H1 (cell line): ENCODE results near the gene FADS2. TPM values are rescaled to one million over a fixed set of nuclear protein-coding genes. Genes with fewer than 3 reads are reported as not detected.
A peak's percentile ranks its signal among the peaks of the same experiment; 100 is the strongest.

Source experiments
- CHD7 ChIP-seq: fragments of 300-600 bp; sonication (generic); IDR thresholded peaks from 2 replicates; pipeline ENCODE4 v1.7.1; 2012; ENCODE audit warnings: low read length, moderate library complexity, mild to moderate bottlenecking, inconsistent platforms; ENCODE audit not compliant: insufficient replicate concordance
- FOSL1 ChIP-seq: IDR thresholded peaks from 2 replicates; pipeline ENCODE4 v1.6.1; 2011; ENCODE audit warnings: mild to moderate bottlenecking, low read depth, low read length, moderate library complexity; ENCODE audit not compliant: insufficient read depth
- KDM4A ChIP-seq: IDR thresholded peaks from one replicate; pipeline ENCODE4 v1.7.1; 2012; ENCODE audit warnings: low read depth, mild to moderate bottlenecking, moderate library complexity, low read length, inconsistent platforms; ENCODE audit not compliant: severe bottlenecking
- POLR2AphosphoS5 ChIP-seq: IDR thresholded peaks from 2 replicates; pipeline ENCODE4 v1.6.1; 2011; ENCODE audit warnings: low read depth, low read length
- POU5F1 ChIP-seq: IDR thresholded peaks from 2 replicates; pipeline ENCODE4 v1.6.1; 2011; ENCODE audit warnings: low read depth, mild to moderate bottlenecking, low read length, moderate library complexity
- RBBP5 ChIP-seq: IDR thresholded peaks from 2 replicates; pipeline ENCODE4 v1.7.1; 2012; ENCODE audit warnings: low read depth, mild to moderate bottlenecking, inconsistent platforms, low read length, moderate library complexity, borderline replicate concordance
- RNF2 ChIP-seq: fragments of 200-900, 300-1000 bp; sonication (generic); IDR thresholded peaks from 2 replicates; pipeline ENCODE4 v1.7.1; 2016; ENCODE audit warnings: borderline replicate concordance, low read depth, mild to moderate bottlenecking, antibody characterized with exemption, low read length; ENCODE audit not compliant: poor library complexity, severe bottlenecking; ENCODE audit errors: missing control alignments
- SP2 ChIP-seq: IDR thresholded peaks from 2 replicates; pipeline ENCODE4 v1.6.1; 2012; ENCODE audit warnings: mild to moderate bottlenecking, low read length, inconsistent platforms
- SRF ChIP-seq: IDR thresholded peaks from 2 replicates; pipeline ENCODE4 v1.6.1; 2011; ENCODE audit warnings: mild to moderate bottlenecking, low read depth, low read length, moderate library complexity
- SUZ12 ChIP-seq: fragments of 200-600 bp; sonication (generic); IDR thresholded peaks from 2 replicates; pipeline ENCODE4 v1.6.1; 2012; ENCODE audit warnings: mild to moderate bottlenecking, inconsistent platforms, low read length, moderate library complexity, mixed read lengths
- polyA plus RNA-seq, 7 experiments: library from polyadenylated mRNA; depleted of rRNA in 3 of 7; stranded (reverse) in 5 of 7; unstranded in 2 of 7; fragments of >200 nt in 5 of 7; fragments of 200-250 nt in 2 of 7; gene quantifications; 1 replicate in 5 of 7; 2 replicates in 1 of 7; 4 replicates in 1 of 7; pipeline versions ENCODE4 v1.2.1 to v1.2.3, GENCODE V29; 2011 to 2013; ENCODE audit warnings: missing spikeins in 2 of 7, mixed read lengths in 2 of 7
- total RNA-seq: library from RNA; stranded (reverse); fragmentation: NEBNext Ultra II Directional; extraction: Animal tissue kit (Norgen Biotek cat#: 25700); gene quantifications from 2 replicates; pipeline ENCODE4 v1.2.1, GENCODE V29; 2021

The FADS2 gene
- total and polyA plus RNA-seq, 2 of the 8 experiments (the other 6 are each of a cell fraction or from before 2014, with no cell fraction given), result 499 to 701 TPM

- TF ChIP-seq CHD7, result no peak
- TF ChIP-seq POU5F1, result no peak
- TF ChIP-seq FOSL1, result no peak
- no peak for TF ChIP-seq SP2
- TF ChIP-seq RNF2, result no peak
- no peak for TF ChIP-seq SUZ12
- peak; percentile 89 for TF ChIP-seq POLR2AphosphoS5
- TF ChIP-seq SRF, result no peak
- TF ChIP-seq RBBP5, result no peak
- TF ChIP-seq KDM4A, result no peak
Observed at GRCh38 chr11:61814958-61815789, 12.9 kb upstream of the FADS2 start (continued).
